Aorta (tissue), 5 donors: ENCODE measurements around the gene WDFY3. TPM values are rescaled to one million over a fixed set of nuclear protein-coding genes. Genes with fewer than 3 reads are reported as not detected.

Source experiments
- ATAC-seq: fragments of 200-7000 bp; cut with Tn5 transposase; one replicate; pipeline ENCODE4 v1.9.1; 2022; ENCODE audit warnings: moderate library complexity; ENCODE audit not compliant: low FRiP score
- DNase-seq, 2 donors: peaks; one replicate each; pipeline ENCODE4 v3.0.0-alpha.2; 2020
- H3K27ac ChIP-seq, 2 donors: one replicate each; pipeline ENCODE4 v1.5.1; 2013; ENCODE audit warnings: low read length in 2 of 2, mild to moderate bottlenecking in 2 of 2, moderate library complexity in 2 of 2, control low read depth in 1 of 2, inconsistent platforms in 1 of 2, low read depth in 1 of 2
- H3K27me3 ChIP-seq, 2 donors: one replicate each; pipeline ENCODE4 v1.6.1; 2013; ENCODE audit warnings: control low read depth in 1 of 2, low read length in 1 of 2, mild to moderate bottlenecking in 1 of 2, moderate library complexity in 1 of 2; ENCODE audit not compliant: insufficient read depth in 2 of 2, control insufficient read depth in 1 of 2
- H3K36me3 ChIP-seq, 2 donors: one replicate each; pipeline ENCODE4 v1.6.1; 2013; ENCODE audit warnings: control low read depth in 1 of 2, low read length in 1 of 2, mild to moderate bottlenecking in 1 of 2; ENCODE audit not compliant: insufficient read depth in 2 of 2, control insufficient read depth in 1 of 2
- H3K4me1 ChIP-seq, 2 donors: one replicate each; pipeline ENCODE4 v1.6.1; 2013; ENCODE audit warnings: low read length in 2 of 2, control low read depth in 1 of 2, mild to moderate bottlenecking in 1 of 2, moderate library complexity in 1 of 2; ENCODE audit not compliant: insufficient read depth in 2 of 2, control insufficient read depth in 1 of 2
- H3K4me3 ChIP-seq, 2 donors: one replicate each; pipeline ENCODE4 v1.5.1; 2013; ENCODE audit warnings: low read length in 2 of 2, control low read depth in 1 of 2, mild to moderate bottlenecking in 1 of 2
- H3K9me3 ChIP-seq: one replicate; pipeline ENCODE4 v1.6.1; 2013; ENCODE audit warnings: mild to moderate bottlenecking, low read length; ENCODE audit not compliant: control insufficient read depth
- WGBS, 2 donors: extraction: QIAGEN DNeasy Blood & Tissue Kit; methylation state at CpG; one replicate each; pipeline ENCODE4 v1.1.7; 2013; 5-methylcytosine and 5-hydroxymethylcytosine counted together
- intact Hi-C, 2 donors: fragments of 100-400 bp; cut with DNase I; formaldehyde crosslinking; loops; one replicate each; pipeline versions ENCODE4 v1.14.2 to v1.15.0; 2022
- polyA plus RNA-seq, 2 donors: library from polyadenylated mRNA; stranded (reverse); fragments of 200-250 nt; gene quantifications; one replicate each; pipeline ENCODE4 v1.2.3, GENCODE V29; 2013
- total RNA-seq, 2 donors: library from RNA; stranded (reverse); fragmentation: NEBNext Ultra II Directional; extraction: Animal tissue kit (Norgen Biotek cat#: 25700); gene quantifications; one replicate each; pipeline ENCODE4 v1.2.1, GENCODE V29; 2021
- donor health status: healthy with polysubstance abuse.
- donor health status: Bipolar disorder and iron deficiency.
- donor health status: DM: no; HTN: no; CAD: no.
- donor health status: DM: no; HTN: no; CAD: no.
- donor health status: DM: yes; HTN: yes; CAD: no.

WDFY3 gene
- total and polyA plus RNA-seq, 4 donors, result 3.4 to 177 (median 69.5) TPM

- intact Hi-C loops, result no loop called here
- ATAC-seq, result no peak
- no peak for DNase-seq
- 93 to 96% methylated on average over 1 of the region's 1 CpG for WGBS, 2 donors
- Histone ChIP-seq H3K36me3 (peaks cover 0 to 2% of the 10 kb centered on the region in 2 donors), H3K9me3 (no peaks in the 10 kb centered on the region), H3K27me3 (no peaks in the 10 kb centered on the region), H3K27ac (no peak overlapping the region), H3K4me1 (peaks cover 0 to 2% of the 10 kb centered on the region in 2 donors), H3K4me3 (no peak overlapping the region)
Observed at GRCh38 chr4:84895283-84895682, 71.2 kb downstream of the WDFY3 start.

GRCh38 chr4:84894621-84895020, 71.9 kb downstream of the WDFY3 start:
- H3K36me3 ChIP-seq, result peaks cover 0 to 2% of the 10 kb centered on the region in 2 donors
- DNase-seq (no peak), ATAC-seq (no peak)
- no peak overlapping the region for H3K27ac ChIP-seq
- no peak overlapping the region for H3K4me3 ChIP-seq
- WGBS, 2 donors, result 93 to 95% methylated on average over 10 of the region's 10 CpGs
- H3K9me3 ChIP-seq, result no peaks in the 10 kb centered on the region
- H3K4me1 ChIP-seq, result no peaks in the 10 kb centered on the region
- no peaks in the 10 kb centered on the region for H3K27me3 ChIP-seq
- intact Hi-C loops, result no loop called here

- H3K9me3 ChIP-seq, result no peaks in the 10 kb centered on the region
- no peak for ATAC-seq
- H3K4me3 ChIP-seq, result no peak overlapping the region
- WGBS, 2 donors, result 87 to 91% methylated on average over 1 of the region's 1 CpG
- intact Hi-C loops, result no loop called here
- H3K27ac ChIP-seq, result no peak overlapping the region
- peaks cover 0 to 2% of the 10 kb centered on the region in 2 donors for H3K36me3 ChIP-seq
- DNase-seq, result no peak
- H3K27me3 ChIP-seq, result no peaks in the 10 kb centered on the region
- H3K4me1 ChIP-seq, result peaks cover 0 to 3% of the 10 kb centered on the region in 2 donors
Observed at GRCh38 chr4:84892950-84893349, 73.5 kb downstream of the WDFY3 start.

DNA sequence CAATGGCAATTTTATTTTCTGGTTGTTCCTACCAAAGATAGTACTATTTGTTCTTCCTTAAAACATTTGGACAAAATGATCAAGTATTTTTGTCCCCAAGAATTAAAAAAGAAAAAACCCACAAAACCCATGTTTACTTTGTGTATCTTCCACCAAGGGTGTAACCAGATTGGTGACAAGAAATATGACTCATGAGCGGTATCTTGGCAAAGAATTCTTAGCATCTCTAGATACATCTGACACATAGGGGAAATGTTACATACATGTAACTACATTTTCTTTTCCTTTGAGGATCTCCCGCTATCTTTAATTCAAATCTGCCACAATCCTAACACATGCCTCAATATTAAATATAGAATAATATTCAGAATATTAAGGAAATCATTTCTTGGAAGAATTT, 78.7 kb downstream of the WDFY3 start:
- H3K27ac ChIP-seq, result no peak overlapping the region
- no peak overlapping the region for H3K4me3 ChIP-seq
- intact Hi-C loops, result no loop called here
- H3K36me3 ChIP-seq, result no peaks in the 10 kb centered on the region
- ATAC-seq (no peak), DNase-seq (no peak)
- H3K27me3 ChIP-seq, result no peaks in the 10 kb centered on the region
- 91 to 92% methylated on average over 2 of the region's 2 CpGs for WGBS, 2 donors
- H3K4me1 ChIP-seq, result peaks cover 3% of the 10 kb centered on the region in 2 donors
- H3K9me3 ChIP-seq, result no peaks in the 10 kb centered on the region

DNA sequence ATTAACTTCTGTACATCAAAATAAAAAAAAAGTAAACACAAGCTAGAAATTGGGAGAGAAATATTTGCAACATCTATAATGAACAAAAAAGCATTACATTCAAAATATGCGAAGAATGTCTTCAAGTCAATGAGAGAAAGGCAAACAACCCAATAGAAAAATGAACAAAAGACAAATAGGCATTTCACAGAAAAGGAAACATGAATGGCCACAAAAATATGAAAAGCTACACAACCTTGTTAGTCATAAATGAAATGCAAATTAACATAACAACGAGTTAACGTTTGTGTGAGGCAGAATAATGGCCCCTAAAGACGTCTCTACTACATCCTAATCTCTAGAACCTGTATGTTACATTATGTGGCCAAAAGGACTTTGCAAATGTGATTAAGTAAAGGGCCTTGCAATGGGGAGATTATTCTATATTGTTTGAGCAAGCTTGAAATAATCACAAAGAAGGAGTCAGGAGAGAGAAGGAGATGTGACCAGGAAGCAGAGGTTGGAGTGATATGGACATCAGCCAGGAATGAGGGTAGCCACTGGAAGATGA, 86.8 kb downstream of the WDFY3 start:
- 67 to 77% methylated on average over 4 of the region's 4 CpGs for WGBS, 2 donors
- H3K9me3 ChIP-seq, result no peaks in the 10 kb centered on the region

DNA sequence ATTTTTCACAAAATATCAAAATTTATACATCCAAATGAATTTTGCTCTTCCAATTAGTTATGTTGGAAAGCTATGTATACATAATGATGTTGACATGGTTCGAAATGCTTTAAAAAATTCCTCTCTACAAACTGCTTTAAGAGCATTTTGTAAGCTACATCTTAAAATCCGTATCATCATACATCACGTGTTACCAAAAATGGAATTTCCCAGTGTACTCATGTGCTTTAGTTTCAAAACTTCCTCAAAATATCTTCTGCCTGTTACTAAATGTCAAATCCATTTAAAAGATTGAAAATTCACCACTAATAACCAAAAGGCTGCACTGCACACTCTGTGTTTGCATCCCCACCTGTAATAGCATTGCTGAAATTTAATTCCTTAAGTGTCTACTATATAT, 87.9 kb downstream of the WDFY3 start:
- H3K36me3 ChIP-seq, result peaks cover 0 to 3% of the 10 kb centered on the region in 2 donors
- intact Hi-C loops, result no loop called here
- no peak overlapping the region for H3K27ac ChIP-seq
- H3K4me3 ChIP-seq, result no peak overlapping the region
- H3K9me3 ChIP-seq, result no peaks in the 10 kb centered on the region
- 86 to 92% methylated on average over 3 of the region's 3 CpGs for WGBS, 2 donors
- ATAC-seq (no peak), DNase-seq (no peak)
- H3K27me3 ChIP-seq, result no peaks in the 10 kb centered on the region
- no peaks in the 10 kb centered on the region for H3K4me1 ChIP-seq

More for the DNA sequence above, 86.8 kb downstream of the WDFY3 start:
- Histone ChIP-seq H3K27ac (no peak overlapping the region), H3K4me3 (no peak overlapping the region), H3K36me3 (peaks cover 0 to 3% of the 10 kb centered on the region in 2 donors), H3K4me1 (no peaks in the 10 kb centered on the region), H3K27me3 (no peaks in the 10 kb centered on the region)
- DNase-seq (no peak), ATAC-seq (no peak)
- intact Hi-C loops, result no loop called here

DNA sequence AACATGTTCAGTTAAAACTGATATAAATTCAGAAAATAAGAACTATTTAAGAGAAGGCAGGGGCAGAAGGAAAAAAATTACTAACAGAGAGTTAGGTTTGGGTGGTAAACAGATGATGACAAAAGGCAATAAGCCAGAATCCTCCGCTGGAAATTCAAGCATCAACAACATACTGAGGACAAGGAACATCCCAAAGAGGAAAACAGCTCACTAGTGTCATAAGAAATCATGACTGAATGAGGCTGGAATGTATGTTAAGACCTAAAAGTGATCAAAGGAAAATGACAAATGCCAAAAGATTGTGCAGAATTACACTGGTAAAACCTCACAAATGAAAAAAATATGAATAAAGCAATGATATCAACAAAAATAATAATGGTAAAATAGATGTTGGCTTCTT, 88.4 kb downstream of the WDFY3 start:
- Histone ChIP-seq H3K36me3 (peaks cover 0 to 3% of the 10 kb centered on the region in 2 donors), H3K27ac (no peak overlapping the region), H3K27me3 (no peaks in the 10 kb centered on the region), H3K4me3 (no peak overlapping the region), H3K4me1 (no peaks in the 10 kb centered on the region), H3K9me3 (no peaks in the 10 kb centered on the region)
- ATAC-seq (no peak), DNase-seq (no peak)
- intact Hi-C loops, result no loop called here
- WGBS, 2 donors, result 90 to 91% methylated on average over 1 of the region's 1 CpG

DNA sequence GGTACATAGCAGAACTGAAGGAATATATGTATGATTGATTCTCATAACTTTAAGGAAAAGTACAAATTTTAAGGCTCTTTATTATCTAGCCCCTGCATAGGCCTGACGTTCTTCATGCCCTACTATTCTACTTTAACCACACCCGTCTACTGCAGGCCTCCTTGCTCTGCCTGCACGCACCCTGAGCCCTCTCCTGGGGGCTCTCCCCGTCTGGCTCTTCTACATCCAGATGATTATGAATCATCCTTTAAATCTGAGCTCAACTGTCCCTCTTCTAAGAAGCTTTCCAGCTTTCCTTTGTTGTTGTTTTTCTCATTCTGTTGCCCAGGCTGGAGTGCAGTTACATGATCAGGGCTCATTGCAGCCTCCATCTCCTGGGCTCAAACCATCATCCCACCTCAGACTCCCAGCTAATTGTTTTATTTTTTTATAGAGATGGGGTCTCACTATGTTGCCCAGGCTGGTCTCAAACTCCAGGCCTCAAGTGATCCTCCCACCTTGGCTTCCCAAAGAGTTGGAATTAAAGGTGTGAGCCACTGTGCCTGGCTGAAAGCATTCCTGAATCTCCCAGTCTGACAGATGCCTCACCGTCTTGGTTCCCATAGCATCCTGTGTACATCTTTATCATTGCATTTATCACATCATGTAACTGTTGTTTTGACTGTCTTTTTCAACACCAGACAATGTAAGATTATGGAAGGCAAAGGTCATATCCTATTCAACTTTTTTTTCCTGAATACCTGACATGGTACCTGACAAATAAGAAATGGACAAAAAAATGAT, 89.2 kb downstream of the WDFY3 start:
- no peaks in the 10 kb centered on the region for H3K9me3 ChIP-seq
- ATAC-seq (no peak), DNase-seq (no peak)
- H3K27me3 ChIP-seq, result no peaks in the 10 kb centered on the region
- H3K27ac ChIP-seq, result no peak overlapping the region
- 88 to 90% methylated on average over 5 of the region's 5 CpGs for WGBS, 2 donors
- no peaks in the 10 kb centered on the region for H3K4me1 ChIP-seq
- no peak overlapping the region for H3K4me3 ChIP-seq
- H3K36me3 ChIP-seq, result peaks cover 0 to 3% of the 10 kb centered on the region in 2 donors
- intact Hi-C loops, result no loop called here
